Measurements from ENCODE around the gene SAP130.

Gene SAP130

GRCh38 chr2:128027801-128028667 is at the start of gene SAP130:
TSS of gene SAP130 (minus strand) at chr2:128028059. CDS start at chr2:128026292, 1,767 bp downstream.
- H3K4me3 ChIP-seq = peak within 1 kb of the TSS; percentile 71 to 100 (median 95)

GRCh38 chr2:128076461-128077106 is 48.7 kb upstream of the SAP130 start:
- no peak overlapping the region for H3K27ac ChIP-seq
- H3K4me3 ChIP-seq = no peak overlapping the region

More at GRCh38 chr2:128027801-128028667, at the start of gene SAP130:
- H3K27ac ChIP-seq = peak within 1 kb of the TSS; percentile 65 to 97 (median 92)

DNA sequence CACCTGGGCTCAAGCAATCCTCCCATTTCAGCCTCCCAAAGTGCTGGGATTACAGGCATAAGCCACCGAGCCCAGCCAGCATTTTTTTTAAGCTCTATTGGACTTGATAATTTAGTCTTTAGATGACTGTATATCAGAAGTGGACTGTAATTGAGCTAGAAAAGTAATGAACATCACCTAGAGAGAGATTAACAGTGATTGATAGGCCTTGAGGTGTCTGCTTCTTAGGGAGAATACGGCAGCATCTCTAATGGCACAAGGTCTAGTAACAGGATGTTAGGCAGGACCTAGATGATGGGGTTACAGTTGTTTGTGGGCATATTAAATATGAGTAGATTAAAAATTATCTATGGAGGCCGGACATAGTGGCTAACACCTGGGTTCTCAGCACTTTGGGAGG is 45.4 kb upstream of the SAP130 start:
- Histone ChIP-seq H3K27ac (no peak overlapping the region), H3K4me3 (no peak overlapping the region)

DNA sequence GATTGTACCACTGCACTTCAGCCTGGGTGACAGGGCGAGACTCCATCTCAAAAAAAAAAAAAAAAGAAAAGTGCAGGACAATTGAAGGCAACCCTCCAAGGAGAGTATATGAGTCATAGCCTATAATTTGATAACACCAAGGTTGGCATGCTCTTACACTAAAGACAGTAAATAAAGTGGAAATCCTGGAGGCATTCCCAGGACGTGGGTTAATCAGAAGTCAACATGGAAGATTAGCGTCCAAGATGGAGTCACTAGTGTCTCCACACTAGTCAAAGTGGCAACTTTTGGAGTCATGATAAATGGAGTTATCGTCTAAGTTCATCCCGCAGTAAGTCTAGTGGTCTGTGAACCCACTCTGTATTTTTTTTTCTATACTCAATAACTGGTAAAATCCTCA is 41.9 kb upstream of the SAP130 start:
- H3K4me3 ChIP-seq = no peak overlapping the region
- H3K27ac ChIP-seq = no peak overlapping the region

DNA sequence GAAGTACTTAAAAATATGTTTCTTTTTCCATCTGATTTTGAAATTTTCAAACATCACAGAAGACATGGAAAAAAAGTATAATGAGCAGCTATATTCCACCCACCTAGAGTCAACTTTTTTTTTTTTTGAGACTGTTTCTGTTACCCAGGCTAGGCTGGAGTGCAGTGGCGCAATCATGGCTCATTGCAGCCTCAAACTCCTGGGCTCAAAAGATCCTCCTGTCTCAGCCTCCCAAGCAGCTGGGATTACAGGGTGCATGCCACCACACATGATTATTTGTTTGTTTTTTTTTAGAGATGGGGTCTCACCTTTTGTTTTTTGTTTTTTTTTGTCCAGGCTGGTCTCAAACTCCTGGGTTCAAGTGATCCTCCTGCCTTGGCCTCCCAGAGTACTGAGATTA is 36.5 kb upstream of the SAP130 start:
- H3K4me3 ChIP-seq = no peak overlapping the region
- no peak overlapping the region for H3K27ac ChIP-seq

- Histone ChIP-seq H3K4me3 (no peak overlapping the region), H3K27ac (no peak overlapping the region)
Measured at GRCh38 chr2:128062571-128062970, 34.7 kb upstream of the SAP130 start.

GRCh38 chr2:128058114-128058513 is 30.3 kb upstream of the SAP130 start:
- no peak overlapping the region for H3K4me3 ChIP-seq
- no peak overlapping the region for H3K27ac ChIP-seq

- Histone ChIP-seq H3K27ac (no peak overlapping the region), H3K4me3 (no peak overlapping the region)
Measured at GRCh38 chr2:128057334-128057733, 29.5 kb upstream of the SAP130 start.

- no peak overlapping the region for H3K4me3 ChIP-seq
- no peak overlapping the region for H3K27ac ChIP-seq
Measured at GRCh38 chr2:128054104-128054885, 26.4 kb upstream of the SAP130 start.

DNA sequence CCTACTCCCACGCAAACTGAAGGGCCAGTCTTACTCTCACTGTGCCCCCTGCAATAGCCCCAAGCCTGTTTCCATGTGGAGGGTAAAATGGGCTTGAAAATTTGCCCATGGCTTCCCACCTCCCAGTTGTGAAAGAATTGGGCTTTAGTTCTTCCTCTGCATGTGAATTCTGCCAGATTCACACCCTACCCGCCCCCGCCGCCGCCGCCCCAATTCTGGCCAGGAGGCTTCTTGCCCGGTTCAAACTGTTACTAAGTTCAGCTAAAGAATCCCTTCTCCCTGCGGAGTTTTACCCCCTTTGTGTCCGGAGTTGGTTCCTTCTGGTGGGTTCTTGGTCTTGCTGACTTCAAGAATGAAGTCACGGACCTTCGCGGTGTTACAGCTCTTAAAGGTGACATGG is 25.5 kb upstream of the SAP130 start:
- Histone ChIP-seq H3K27ac (no peak overlapping the region), H3K4me3 (no peak overlapping the region)

GRCh38 chr2:128043041-128043440 is 15.2 kb upstream of the SAP130 start:
- H3K27ac ChIP-seq = no peak overlapping the region
- no peak overlapping the region for H3K4me3 ChIP-seq

- H3K27ac ChIP-seq = no peak overlapping the region
Measured at GRCh38 chr2:128041561-128041960, 13.7 kb upstream of the SAP130 start.

DNA sequence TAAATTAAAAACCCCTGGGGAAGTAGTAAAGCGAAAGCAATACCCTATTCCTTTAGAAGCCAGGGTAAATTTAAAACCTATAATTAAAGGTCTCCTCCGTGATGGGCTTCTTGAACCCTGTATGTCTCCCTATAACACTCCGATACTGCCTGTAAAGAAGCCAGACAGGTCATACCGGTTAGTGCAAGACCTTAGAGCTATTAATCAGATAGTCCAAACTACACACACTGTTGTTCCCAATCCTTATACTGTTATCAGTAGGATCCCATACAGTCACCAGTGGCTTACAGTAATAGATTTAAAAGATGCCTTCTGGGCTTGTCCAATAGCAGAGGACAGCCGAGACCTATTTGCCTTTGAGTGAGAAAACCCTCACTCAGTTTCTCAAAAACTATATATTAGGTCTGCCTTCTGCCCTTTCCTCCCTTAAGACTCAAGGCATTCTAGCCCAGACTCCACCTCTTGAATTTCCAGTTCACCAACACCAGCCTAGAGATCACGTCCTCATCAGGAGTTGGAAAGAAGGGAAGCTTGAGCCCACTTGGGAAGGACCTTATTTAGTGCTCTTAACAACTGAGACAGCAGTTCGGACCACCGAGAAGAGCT is 12.4 kb upstream of the SAP130 start:
- no peak overlapping the region for H3K27ac ChIP-seq
- no peak overlapping the region for H3K4me3 ChIP-seq

More at GRCh38 chr2:128041561-128041960, 13.7 kb upstream of the SAP130 start:
- no peak overlapping the region for H3K4me3 ChIP-seq

DNA sequence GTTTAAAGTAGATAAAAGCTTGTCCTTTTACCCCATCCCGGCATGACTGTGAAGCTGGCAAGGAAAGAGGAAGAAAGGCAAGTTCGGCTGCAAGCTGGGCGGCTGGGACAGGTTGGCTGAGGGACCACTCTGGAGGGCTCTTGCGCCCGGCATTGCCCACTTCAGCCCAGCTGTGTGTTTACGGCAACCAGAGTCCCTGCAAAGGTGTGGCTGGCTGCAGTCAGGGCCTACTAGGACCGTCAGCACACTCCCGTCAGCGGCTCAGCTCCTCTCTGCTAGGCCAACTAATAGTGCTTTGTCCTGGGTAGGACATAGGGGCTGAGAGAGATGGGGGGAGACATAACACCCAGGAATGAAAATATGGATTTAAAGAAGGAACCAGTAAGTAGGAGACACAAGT is 11.7 kb upstream of the SAP130 start:
- Histone ChIP-seq H3K4me3 (no peak overlapping the region), H3K27ac (no peak overlapping the region)

- Histone ChIP-seq H3K4me3 (no peak overlapping the region), H3K27ac (no peak overlapping the region)
Measured at GRCh38 chr2:128038411-128038810, 10.6 kb upstream of the SAP130 start.

GRCh38 chr2:128037649-128038048 is 9.8 kb upstream of the SAP130 start:
- H3K4me3 ChIP-seq = no peak overlapping the region

GRCh38 chr2:128036748-128037607 is 9.1 kb upstream of the SAP130 start:
- Histone ChIP-seq H3K27ac (no peak overlapping the region), H3K4me3 (no peak overlapping the region)

More at GRCh38 chr2:128037649-128038048, 9.8 kb upstream of the SAP130 start:
- H3K27ac ChIP-seq = no peak overlapping the region

- Histone ChIP-seq H3K27ac (no peak overlapping the region), H3K4me3 (no peak overlapping the region)
Measured at GRCh38 chr2:128032092-128032491, 4.2 kb upstream of the SAP130 start.

DNA sequence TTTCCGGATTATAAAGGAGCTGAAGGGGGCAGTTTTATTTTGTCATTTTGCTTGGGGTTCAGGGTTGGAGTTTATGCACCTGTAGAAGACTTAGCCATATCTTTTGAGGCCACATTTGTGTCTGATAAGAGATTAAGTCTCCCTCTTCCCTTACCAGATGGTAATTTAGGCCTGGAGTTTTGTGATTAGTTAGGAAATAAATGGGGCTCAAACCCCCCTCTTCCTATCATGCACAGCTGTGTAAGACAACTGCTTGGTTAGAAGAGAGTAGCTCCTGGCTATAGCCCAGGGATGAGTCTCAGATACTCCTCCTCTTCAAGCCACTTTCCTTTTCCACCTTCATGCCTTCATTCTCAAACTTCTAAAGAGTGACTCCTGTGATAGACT is 802 bp upstream of the SAP130 start:
- Histone ChIP-seq H3K4me3 (peak overlapping the region; percentile 71 to 100 (median 95)), H3K27ac (peak overlapping the region in 18 of 21 experiments; percentile 39 to 97 (median 91))

Measured in skin epidermis (tissue), 12 donors.